ENCODE results near the gene RBM14. TPM values are rescaled to one million over a fixed set of nuclear protein-coding genes. Genes with fewer than 3 reads are reported as not detected.

Gene RBM14
- total and polyA plus RNA-seq, 2 donors (not counting 3 experiments of a cell fraction or from before 2014, with no cell fraction given), result 44.0 to 104 TPM

DNA sequence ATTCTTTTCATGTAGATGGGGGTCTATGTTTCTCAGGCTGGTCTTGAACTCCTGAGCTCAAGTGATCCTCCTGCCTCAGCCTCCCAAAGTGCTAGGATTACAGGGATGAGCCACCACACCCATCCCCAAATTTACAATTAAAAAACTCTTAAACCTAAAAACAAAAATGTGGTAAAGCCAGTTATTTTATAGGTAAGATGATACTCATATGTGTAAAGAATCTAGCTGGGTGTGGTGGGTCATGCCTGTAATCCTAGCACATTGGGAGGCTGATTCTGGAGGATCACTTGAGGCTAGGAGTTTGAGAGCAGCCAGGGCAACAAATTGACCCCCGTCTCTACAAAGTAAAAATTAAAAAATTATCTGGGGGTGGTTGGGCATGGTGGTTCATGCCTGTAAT, 4.0 kb upstream of the RBM14 start:
- ChIA-PET POLR2A (no interaction called here), CTCF (no interaction called here)
- TF ChIP-seq GATA2 (IDR thresholded peaks at IDR 0.05; ENCODE audit: insufficient read depth, insufficient read length, low read depth, low read length), result no peak
- TF ChIP-seq, protein P1, sequence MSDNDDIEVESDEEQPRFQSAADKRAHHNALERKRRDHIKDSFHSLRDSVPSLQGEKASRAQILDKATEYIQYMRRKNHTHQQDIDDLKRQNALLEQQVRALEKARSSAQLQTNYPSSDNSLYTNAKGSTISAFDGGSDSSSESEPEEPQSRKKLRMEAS (IDR thresholded peaks at IDR 0.05; ENCODE audit: insufficient read depth, insufficient read length), result no peak
- no peak for TF ChIP-seq FOS (IDR thresholded peaks at IDR 0.05; ENCODE audit: borderline replicate concordance, insufficient read depth, low read length)
- no peak for TF ChIP-seq MYC (IDR thresholded peaks at IDR 0.05; ENCODE audit: low read depth, low read length)
- no peak for TF ChIP-seq POLR2AphosphoS5 (IDR thresholded peaks at IDR 0.05; ENCODE audit: insufficient read depth, low read depth, low read length)
- no peak for TF ChIP-seq POLR2A (IDR thresholded peaks at IDR 0.05; ENCODE audit: low read depth, low read length)
- TF ChIP-seq EZH2 (IDR thresholded peaks at IDR 0.05; ENCODE audit: borderline replicate concordance, low read depth, low read length, severe bottlenecking), result no peak
- no peak for TF ChIP-seq JUN (IDR thresholded peaks at IDR 0.05; ENCODE audit: borderline replicate concordance, insufficient read depth, insufficient read length, low read depth)
- no peak for FAIRE-seq
- Histone ChIP-seq H3K27ac (ENCODE audit: insufficient read depth, low read depth, low read length) (no peak overlapping the region), H3K79me2 (ENCODE audit: control insufficient read depth, insufficient read depth, low read length) (peaks cover 10% of the 10 kb centered on the region), H2AFZ (ENCODE audit: low read depth, low read length) (no peak overlapping the region), H3K9ac (replicated peaks; ENCODE audit: extremely low read depth, insufficient read depth, low read length) (no peak overlapping the region), H3K4me2 (ENCODE audit: insufficient read depth, low read length) (no peak overlapping the region), H3K4me1 (ENCODE audit: control insufficient read depth, extremely low read depth, insufficient read depth, low read length) (peaks cover 3% of the 10 kb centered on the region), H3K9me1 (replicated peaks; ENCODE audit: control insufficient read depth, extremely low read depth, insufficient read depth, low read length) (no peaks in the 10 kb centered on the region), H3K9me3 (replicated peaks; ENCODE audit: control insufficient read depth, insufficient read depth, low read length) (no peaks in the 10 kb centered on the region), H4K20me1 (replicated peaks; ENCODE audit: control insufficient read depth, extremely low read depth, insufficient read depth, low read length) (no peaks in the 10 kb centered on the region), H3K27me3 (ENCODE audit: control insufficient read depth in 2 of 2, insufficient read depth in 2 of 2, low read length in 2 of 2) (no peaks in the 10 kb centered on the region), H3K36me3 (ENCODE audit: control insufficient read depth in 2 of 2, extremely low read depth in 1 of 2, insufficient read depth in 2 of 2, low read length in 2 of 2) (no peaks in the 10 kb centered on the region), H3K4me3 (replicated peaks in 1 of 3; ENCODE audit: insufficient read depth in 1 of 3, low read depth in 1 of 3, low read length in 3 of 3) (no peak overlapping the region)
- dilution Hi-C loops (cut with MboI; ENCODE audit: extremely low pct_ligation_motif_present, low sequenced_read_pairs), result no loop called here
- DNase-seq (ENCODE audit: low read depth, low spot score), result no peak
- no TSS peak for BruUV-seq (replicated peaks)
- intact Hi-C loops (cut with micrococcal nuclease), result no loop called here

DNA sequence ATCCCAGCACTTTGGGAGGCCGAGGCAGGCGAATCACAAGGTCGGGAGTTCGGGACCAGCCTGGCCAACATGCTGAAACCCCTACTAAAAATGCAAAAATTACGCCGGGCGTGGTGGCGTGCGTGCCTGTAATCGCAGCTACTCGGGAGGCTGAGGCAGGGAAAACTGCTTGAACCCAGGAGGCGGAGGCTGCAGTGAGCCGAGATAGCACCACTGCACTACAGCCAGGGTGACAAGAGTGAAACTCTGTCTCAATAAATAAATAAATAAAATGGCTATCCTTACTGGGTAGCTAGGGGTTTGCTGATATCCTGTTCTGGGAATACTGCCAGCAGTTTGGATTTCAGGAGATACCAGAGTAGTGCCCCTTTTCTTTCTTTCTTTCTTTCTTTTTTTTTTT, 2.4 kb upstream of the RBM14 start:
- no TSS peak for BruUV-seq (replicated peaks)

More for the DNA sequence above, 2.4 kb upstream of the RBM14 start:
- TF ChIP-seq EZH2 (IDR thresholded peaks at IDR 0.05; ENCODE audit: borderline replicate concordance, low read depth, low read length, severe bottlenecking) (no peak), FOS (IDR thresholded peaks at IDR 0.05; ENCODE audit: borderline replicate concordance, insufficient read depth, low read length) (no peak), POLR2A (IDR thresholded peaks at IDR 0.05; ENCODE audit: low read depth, low read length) (no peak), GATA2 (IDR thresholded peaks at IDR 0.05; ENCODE audit: insufficient read depth, insufficient read length, low read depth, low read length) (no peak), JUN (IDR thresholded peaks at IDR 0.05; ENCODE audit: borderline replicate concordance, insufficient read depth, insufficient read length, low read depth) (no peak), POLR2AphosphoS5 (IDR thresholded peaks at IDR 0.05; ENCODE audit: insufficient read depth, low read depth, low read length) (no peak)
- TF ChIP-seq, protein P2, sequence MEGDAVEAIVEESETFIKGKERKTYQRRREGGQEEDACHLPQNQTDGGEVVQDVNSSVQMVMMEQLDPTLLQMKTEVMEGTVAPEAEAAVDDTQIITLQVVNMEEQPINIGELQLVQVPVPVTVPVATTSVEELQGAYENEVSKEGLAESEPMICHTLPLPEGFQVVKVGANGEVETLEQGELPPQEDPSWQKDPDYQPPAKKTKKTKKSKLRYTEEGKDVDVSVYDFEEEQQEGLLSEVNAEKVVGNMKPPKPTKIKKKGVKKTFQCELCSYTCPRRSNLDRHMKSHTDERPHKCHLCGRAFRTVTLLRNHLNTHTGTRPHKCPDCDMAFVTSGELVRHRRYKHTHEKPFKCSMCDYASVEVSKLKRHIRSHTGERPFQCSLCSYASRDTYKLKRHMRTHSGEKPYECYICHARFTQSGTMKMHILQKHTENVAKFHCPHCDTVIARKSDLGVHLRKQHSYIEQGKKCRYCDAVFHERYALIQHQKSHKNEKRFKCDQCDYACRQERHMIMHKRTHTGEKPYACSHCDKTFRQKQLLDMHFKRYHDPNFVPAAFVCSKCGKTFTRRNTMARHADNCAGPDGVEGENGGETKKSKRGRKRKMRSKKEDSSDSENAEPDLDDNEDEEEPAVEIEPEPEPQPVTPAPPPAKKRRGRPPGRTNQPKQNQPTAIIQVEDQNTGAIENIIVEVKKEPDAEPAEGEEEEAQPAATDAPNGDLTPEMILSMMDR (IDR thresholded peaks at IDR 0.05; ENCODE audit: extremely low read depth in 1 of 2, insufficient read depth in 1 of 2, low read depth in 1 of 2, low read length in 2 of 2), result no peak
- TF ChIP-seq, protein P1 (IDR thresholded peaks at IDR 0.05; ENCODE audit: insufficient read depth, insufficient read length), result no peak
- no peak for FAIRE-seq
- Histone ChIP-seq H3K9ac (replicated peaks; ENCODE audit: extremely low read depth, insufficient read depth, low read length) (no peak overlapping the region), H3K9me3 (replicated peaks; ENCODE audit: control insufficient read depth, insufficient read depth, low read length) (no peaks in the 10 kb centered on the region), H3K4me3 (replicated peaks in 1 of 3; ENCODE audit: insufficient read depth in 1 of 3, low read depth in 1 of 3, low read length in 3 of 3) (no peak overlapping the region), H3K9me1 (replicated peaks; ENCODE audit: control insufficient read depth, extremely low read depth, insufficient read depth, low read length) (no peaks in the 10 kb centered on the region), H3K27me3 (ENCODE audit: control insufficient read depth in 2 of 2, insufficient read depth in 2 of 2, low read length in 2 of 2) (no peaks in the 10 kb centered on the region), H3K4me2 (ENCODE audit: insufficient read depth, low read length) (no peak overlapping the region), H3K36me3 (ENCODE audit: control insufficient read depth in 2 of 2, extremely low read depth in 1 of 2, insufficient read depth in 2 of 2, low read length in 2 of 2) (no peaks in the 10 kb centered on the region), H3K27ac (ENCODE audit: insufficient read depth, low read depth, low read length) (no peak overlapping the region), H2AFZ (ENCODE audit: low read depth, low read length) (no peak overlapping the region), H3K79me2 (ENCODE audit: control insufficient read depth, insufficient read depth, low read length) (peaks cover 26% of the 10 kb centered on the region), H3K4me1 (ENCODE audit: control insufficient read depth, extremely low read depth, insufficient read depth, low read length) (peaks cover 15% of the 10 kb centered on the region), H4K20me1 (replicated peaks; ENCODE audit: control insufficient read depth, extremely low read depth, insufficient read depth, low read length) (peaks cover 7% of the 10 kb centered on the region)
- intact Hi-C loops (cut with micrococcal nuclease) (no loop called here), dilution Hi-C loops (cut with MboI; ENCODE audit: extremely low pct_ligation_motif_present, low sequenced_read_pairs) (no loop called here)
- no peak for DNase-seq (ENCODE audit: low read depth, low spot score)
- POLR2A ChIA-PET, result interaction anchor here (0.7 kb wide), 1 partner anchor 24 kb away, joined by 3 read pairs; no protein-coding TSS in a partner anchor
- CTCF ChIA-PET, result no interaction called here
